Dendritic cell treated with granulocyte-macrophage colony-stimulating factor and Interleukin-4, amounts not matched to agents 40 ng/mL and 50 ng/mL, for 4 days (primary cell): Measurements from ENCODE around the gene RNU7-1.

Experiments used
- H3K27ac Mint-ChIP-seq: one replicate; pipeline ENCODE4 v1.8.0; 2022; ENCODE audit warnings: mild to moderate bottlenecking, mixed read lengths
- H3K27me3 Mint-ChIP-seq: one replicate; pipeline ENCODE4 v1.8.0; 2022; ENCODE audit warnings: mild to moderate bottlenecking, mixed read lengths
- H3K36me3 Mint-ChIP-seq: one replicate; pipeline ENCODE4 v1.8.0; 2022; ENCODE audit warnings: low read depth, mixed read lengths
- H3K4me1 Mint-ChIP-seq: one replicate; pipeline ENCODE4 v1.8.0; 2022; ENCODE audit warnings: low read depth, mixed read lengths
- H3K4me3 Mint-ChIP-seq: one replicate; pipeline ENCODE4 v1.8.0; 2022; ENCODE audit warnings: mild to moderate bottlenecking, moderate library complexity, mixed read lengths
- H3K9me3 Mint-ChIP-seq: one replicate; pipeline ENCODE4 v1.8.0; 2022; ENCODE audit warnings: mixed read lengths
- intact Hi-C: fragments of 100-400 bp; cut with micrococcal nuclease; formaldehyde crosslinking; loops from one replicate; pipeline ENCODE4 v1.15.0; 2022

Gene RNU7-1

GRCh38 chr12:6937481-6938352, 5.9 kb upstream of the RNU7-1 start:
- Mint-ChIP-seq H3K9me3 (no peaks in the 10 kb centered on the region), H3K36me3 (peaks cover 63% of the 10 kb centered on the region), H3K4me1 (peaks cover 65% of the 10 kb centered on the region), H3K27me3 (peaks cover 2% of the 10 kb centered on the region), H3K4me3 (peak overlapping the region; percentile 79), H3K27ac (peak overlapping the region; percentile 87)
- intact Hi-C loops = loop anchor here (2.0 to 5.0 kb wide), 2 partner anchors 13 to 70 kb away; partner anchors contain the start of gene TPI1

- H3K27me3 Mint-ChIP-seq = peaks cover 2% of the 10 kb centered on the region
- H3K4me3 Mint-ChIP-seq = peak overlapping the region; percentile 79
- H3K27ac Mint-ChIP-seq = peak overlapping the region; percentile 87
- H3K36me3 Mint-ChIP-seq = peaks cover 62% of the 10 kb centered on the region
- H3K9me3 Mint-ChIP-seq = no peaks in the 10 kb centered on the region
- intact Hi-C loops = loop anchor here (2.0 to 5.0 kb wide), 2 partner anchors 14 to 71 kb away; partner anchors contain the start of gene TPI1
- H3K4me1 Mint-ChIP-seq = peaks cover 70% of the 10 kb centered on the region
These were observed 5.0 kb upstream of the RNU7-1 start for GRCh38 chr12:6938353-6939190.

GRCh38 chr12:6939191-6939540, 4.5 kb upstream of the RNU7-1 start:
- Mint-ChIP-seq H3K27me3 (peaks cover 2% of the 10 kb centered on the region), H3K4me3 (no peak overlapping the region), H3K27ac (peak overlapping the region; percentile 87), H3K4me1 (peaks cover 70% of the 10 kb centered on the region), H3K36me3 (peaks cover 56% of the 10 kb centered on the region), H3K9me3 (no peaks in the 10 kb centered on the region)
- intact Hi-C loops = loop anchor here (2.0 to 5.0 kb wide), 2 partner anchors 14 to 72 kb away; partner anchors contain the start of gene TPI1

GRCh38 chr12:6941267-6941666, 2.3 kb upstream of the RNU7-1 start:
- intact Hi-C loops = loop anchor here (5.0 kb wide), 1 partner anchor 171 kb away; no protein-coding TSS in a partner anchor

GRCh38 chr12:6941782-6942181, 1.8 kb upstream of the RNU7-1 start:
- intact Hi-C loops = loop anchor here (5.0 kb wide), 1 partner anchor 171 kb away; no protein-coding TSS in a partner anchor
- Mint-ChIP-seq H3K9me3 (no peaks in the 10 kb centered on the region), H3K4me3 (no peak overlapping the region), H3K4me1 (peaks cover 64% of the 10 kb centered on the region), H3K27ac (peak overlapping the region; percentile 99), H3K36me3 (peaks cover 30% of the 10 kb centered on the region), H3K27me3 (no peaks in the 10 kb centered on the region)

More at GRCh38 chr12:6941267-6941666, 2.3 kb upstream of the RNU7-1 start:
- Mint-ChIP-seq H3K4me3 (no peak overlapping the region), H3K27ac (no peak overlapping the region), H3K9me3 (no peaks in the 10 kb centered on the region), H3K36me3 (peaks cover 35% of the 10 kb centered on the region), H3K27me3 (no peaks in the 10 kb centered on the region), H3K4me1 (peaks cover 64% of the 10 kb centered on the region)

- Mint-ChIP-seq H3K4me1 (peaks cover 65% of the 10 kb centered on the region), H3K27me3 (no peaks in the 10 kb centered on the region), H3K9me3 (no peaks in the 10 kb centered on the region), H3K36me3 (peaks cover 27% of the 10 kb centered on the region), H3K27ac (peak overlapping the region; percentile 99), H3K4me3 (no peak overlapping the region)
- intact Hi-C loops = loop anchor here (5.0 kb wide), 1 partner anchor 170 kb away; no protein-coding TSS in a partner anchor
These were observed 1.3 kb upstream of the RNU7-1 start for GRCh38 chr12:6942331-6942665.

- Mint-ChIP-seq H3K4me3 (peak overlapping the region; percentile 70), H3K27ac (peak overlapping the region; percentile 99), H3K9me3 (no peaks in the 10 kb centered on the region), H3K36me3 (peaks cover 27% of the 10 kb centered on the region), H3K4me1 (peaks cover 70% of the 10 kb centered on the region), H3K27me3 (no peaks in the 10 kb centered on the region)
- intact Hi-C loops = loop anchor here (5.0 kb wide), 1 partner anchor 169 kb away; no protein-coding TSS in a partner anchor
These were observed 261 bp upstream of the RNU7-1 start for GRCh38 chr12:6943389-6943721.

GRCh38 chr12:6944381-6945186, 968 bp downstream of the RNU7-1 start:
- Mint-ChIP-seq H3K36me3 (peaks cover 20% of the 10 kb centered on the region), H3K4me1 (peaks cover 73% of the 10 kb centered on the region), H3K27ac (peak overlapping the region; percentile 99), H3K4me3 (peak overlapping the region; percentile 70), H3K27me3 (no peaks in the 10 kb centered on the region), H3K9me3 (no peaks in the 10 kb centered on the region)
- intact Hi-C loops = loop anchor here (1.0 to 5.0 kb wide), 3 partner anchors 17 to 168 kb away; no protein-coding TSS in a partner anchor

DNA sequence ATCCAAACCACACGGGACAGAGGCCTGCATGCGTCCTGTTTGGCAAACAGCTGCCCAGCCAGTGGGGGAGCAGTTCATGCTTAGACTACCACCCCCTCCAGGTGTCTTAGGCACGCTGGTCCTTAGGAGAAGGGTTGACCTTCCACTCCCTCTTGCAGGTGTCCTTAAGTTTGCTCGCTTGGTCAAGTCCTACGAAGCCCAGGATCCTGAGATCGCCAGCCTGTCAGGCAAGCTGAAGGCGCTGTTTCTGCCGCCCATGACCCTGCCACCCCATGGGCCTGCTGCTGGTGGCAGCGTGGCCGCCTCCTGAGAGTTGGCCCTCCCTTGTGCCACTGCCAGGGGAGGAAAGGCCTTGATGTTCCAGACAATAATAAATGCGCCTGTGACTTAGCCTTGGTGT, 2.0 kb downstream of the RNU7-1 start:
- Mint-ChIP-seq H3K4me3 (no peak overlapping the region), H3K36me3 (peaks cover 11% of the 10 kb centered on the region), H3K9me3 (no peaks in the 10 kb centered on the region), H3K27ac (peak overlapping the region; percentile 81), H3K4me1 (peaks cover 80% of the 10 kb centered on the region), H3K27me3 (no peaks in the 10 kb centered on the region)
- intact Hi-C loops = no loop called here

DNA sequence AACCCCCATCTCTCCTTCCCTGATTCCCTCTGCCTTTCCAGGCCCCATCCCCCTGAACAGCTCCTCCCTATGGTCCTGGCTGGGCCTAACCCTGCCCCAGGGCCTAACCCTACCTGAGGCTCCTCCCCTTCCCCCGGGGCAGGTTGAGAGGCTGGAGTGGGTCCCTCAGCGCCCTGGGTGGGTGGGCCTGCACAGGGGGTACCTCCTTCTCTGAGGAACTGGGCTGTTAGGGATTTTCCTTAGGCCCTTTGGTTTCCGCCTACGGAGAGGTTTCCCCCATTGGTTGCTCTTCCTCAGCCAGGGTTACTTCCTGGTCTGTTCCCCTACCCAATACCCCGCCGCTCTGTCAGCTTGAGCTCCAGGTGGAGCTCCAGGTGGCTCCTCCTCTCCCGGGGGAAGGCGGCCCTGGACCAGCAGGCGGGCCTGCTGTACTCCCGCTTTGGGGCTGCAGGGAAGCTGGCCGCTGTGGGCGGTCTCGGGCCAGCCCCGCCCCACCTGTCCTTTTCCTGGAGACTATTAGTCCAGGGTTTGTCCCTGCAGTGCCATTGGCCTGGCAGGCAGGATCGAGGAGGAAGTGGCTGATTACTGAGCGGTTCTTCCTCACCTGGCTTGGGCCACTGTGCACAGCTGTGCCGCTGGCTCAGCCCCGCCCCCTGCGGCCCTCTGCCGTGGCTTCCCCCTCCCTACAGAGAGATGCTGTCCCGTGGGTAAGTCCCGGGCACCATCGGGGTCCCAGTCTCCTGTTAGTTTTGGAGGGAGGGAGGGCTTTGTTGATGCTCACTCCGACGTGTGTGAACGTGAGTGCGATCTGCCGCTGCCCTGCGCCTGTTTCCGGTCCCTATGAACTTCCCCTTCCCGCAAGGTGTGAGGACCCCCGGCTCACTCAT, 2.7 kb downstream of the RNU7-1 start:
- intact Hi-C loops = no loop called here
- H3K4me3 Mint-ChIP-seq = peak overlapping the region; percentile 68
- H3K27ac Mint-ChIP-seq = peak overlapping the region; percentile 81
- peaks cover 5% of the 10 kb centered on the region for H3K36me3 Mint-ChIP-seq
- no peaks in the 10 kb centered on the region for H3K9me3 Mint-ChIP-seq
- H3K4me1 Mint-ChIP-seq = peaks cover 84% of the 10 kb centered on the region
- H3K27me3 Mint-ChIP-seq = no peaks in the 10 kb centered on the region

DNA sequence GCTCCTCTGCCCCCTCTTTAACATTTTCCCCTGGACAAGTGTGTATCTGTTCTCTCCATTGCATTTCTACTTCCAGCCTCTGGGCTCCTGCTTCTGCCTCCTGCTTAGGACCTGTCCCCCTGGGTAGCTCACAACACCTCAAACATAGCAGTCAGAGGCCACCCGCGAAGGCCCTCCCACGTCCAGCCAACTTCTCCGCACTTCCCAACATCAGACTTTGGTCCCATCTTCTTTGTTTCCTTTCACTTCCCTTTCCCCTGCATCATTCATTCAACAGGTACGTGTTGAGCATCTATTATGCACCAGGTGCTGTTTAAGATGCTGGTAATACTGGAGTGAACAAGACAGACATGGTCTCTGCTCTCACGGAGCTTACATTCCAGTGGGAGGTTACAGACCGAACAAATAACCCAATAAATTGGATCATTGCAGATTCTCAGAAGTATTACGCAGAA, 3.3 kb downstream of the RNU7-1 start:
- Mint-ChIP-seq H3K9me3 (no peaks in the 10 kb centered on the region), H3K4me1 (peaks cover 84% of the 10 kb centered on the region), H3K27me3 (no peaks in the 10 kb centered on the region), H3K4me3 (peak overlapping the region; percentile 68), H3K36me3 (peaks cover 7% of the 10 kb centered on the region), H3K27ac (peak overlapping the region; percentile 81)
- intact Hi-C loops = no loop called here

GRCh38 chr12:6947615-6948014, 4.0 kb downstream of the RNU7-1 start:
- H3K9me3 Mint-ChIP-seq = no peaks in the 10 kb centered on the region
- H3K27ac Mint-ChIP-seq = peak overlapping the region; percentile 12
- peaks cover 77% of the 10 kb centered on the region for H3K4me1 Mint-ChIP-seq
- H3K27me3 Mint-ChIP-seq = no peaks in the 10 kb centered on the region
- H3K4me3 Mint-ChIP-seq = no peak overlapping the region
- intact Hi-C loops = no loop called here
- H3K36me3 Mint-ChIP-seq = peaks cover 13% of the 10 kb centered on the region
